IPS-18a (cell line): Measurements from ENCODE around the gene FOLR1.
"Not testable (repeated sequence)": the region's sequence is repeated elsewhere in the genome, so short reads cannot be mapped to it uniquely, and the experiment has no call there.

ENCODE experiments used
- H3K27ac ChIP-seq: one replicate; pipeline ENCODE4 v1.5.1; 2013; ENCODE audit warnings: low read length
- H3K27me3 ChIP-seq: one replicate; pipeline ENCODE4 v1.6.1; 2013; ENCODE audit warnings: mild to moderate bottlenecking, low read length; ENCODE audit not compliant: control insufficient read depth, insufficient read depth
- H3K36me3 ChIP-seq: one replicate; pipeline ENCODE4 v1.6.1; 2013; ENCODE audit warnings: low read depth, low read length; ENCODE audit not compliant: control insufficient read depth
- H3K4me1 ChIP-seq: one replicate; pipeline ENCODE4 v1.6.1; 2013; ENCODE audit warnings: low read depth, low read length; ENCODE audit not compliant: control insufficient read depth
- H3K4me3 ChIP-seq: one replicate; pipeline ENCODE4 v1.5.1; 2013; ENCODE audit warnings: low read length
- H3K9ac ChIP-seq: one replicate; pipeline ENCODE4 v1.6.1; 2013; ENCODE audit warnings: mild to moderate bottlenecking, low read length, moderate library complexity
- H3K9me3 ChIP-seq: one replicate; pipeline ENCODE4 v1.6.1; 2013; ENCODE audit warnings: low read depth, low read length; ENCODE audit not compliant: control insufficient read depth

FOLR1 gene

GRCh38 chr11:72189455-72190250 lies 2.3 kb upstream of the FOLR1 start:
- H3K36me3 ChIP-seq: no peaks in the 10 kb centered on the region
- no peak overlapping the region for H3K27ac ChIP-seq
- no peaks in the 10 kb centered on the region for H3K27me3 ChIP-seq
- H3K4me1 ChIP-seq: peaks cover 5% of the 10 kb centered on the region
- H3K4me3 ChIP-seq: no peak overlapping the region
- H3K9ac ChIP-seq: no peak overlapping the region
- H3K9me3 ChIP-seq: no peaks in the 10 kb centered on the region

- Histone ChIP-seq H3K27ac (no peak overlapping the region), H3K9ac (no peak overlapping the region), H3K27me3 (no peaks in the 10 kb centered on the region), H3K4me1 (peaks cover 5% of the 10 kb centered on the region), H3K36me3 (no peaks in the 10 kb centered on the region), H3K4me3 (no peak overlapping the region), H3K9me3 (no peaks in the 10 kb centered on the region)
Observed at GRCh38 chr11:72190631-72191071, 1.3 kb upstream of the FOLR1 start.

DNA sequence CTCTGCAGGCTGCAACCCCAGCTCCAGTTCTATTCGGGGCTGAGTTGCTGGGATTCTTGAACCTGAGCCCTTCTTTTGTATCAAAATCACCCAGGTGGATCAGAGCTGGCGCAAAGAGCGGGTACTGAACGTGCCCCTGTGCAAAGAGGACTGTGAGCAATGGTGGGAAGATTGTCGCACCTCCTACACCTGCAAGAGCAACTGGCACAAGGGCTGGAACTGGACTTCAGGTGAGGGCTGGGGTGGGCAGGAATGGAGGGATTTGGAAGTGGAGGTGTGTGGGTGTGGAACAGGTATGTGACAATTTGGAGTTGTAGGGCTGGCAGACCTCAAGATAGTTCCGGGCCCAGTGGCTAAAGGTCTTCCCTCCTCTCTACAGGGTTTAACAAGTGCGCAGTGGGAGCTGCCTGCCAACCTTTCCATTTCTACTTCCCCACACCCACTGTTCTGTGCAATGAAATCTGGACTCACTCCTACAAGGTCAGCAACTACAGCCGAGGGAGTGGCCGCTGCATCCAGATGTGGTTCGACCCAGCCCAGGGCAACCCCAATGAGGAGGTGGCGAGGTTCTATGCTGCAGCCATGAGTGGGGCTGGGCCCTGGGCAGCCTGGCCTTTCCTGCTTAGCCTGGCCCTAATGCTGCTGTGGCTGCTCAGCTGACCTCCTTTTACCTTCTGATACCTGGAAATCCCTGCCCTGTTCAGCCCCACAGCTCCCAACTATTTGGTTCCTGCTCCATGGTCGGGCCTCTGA lies 3.8 kb downstream of the FOLR1 start:
- H3K9me3 ChIP-seq: no peaks in the 10 kb centered on the region
- no peaks in the 10 kb centered on the region for H3K27me3 ChIP-seq
- no peak overlapping the region for H3K9ac ChIP-seq
- no peak overlapping the region for H3K27ac ChIP-seq
- no peak overlapping the region for H3K4me3 ChIP-seq
- no peaks in the 10 kb centered on the region for H3K36me3 ChIP-seq
- H3K4me1 ChIP-seq: peaks cover 5% of the 10 kb centered on the region

- H3K36me3 ChIP-seq, H3K27me3 ChIP-seq, H3K27ac ChIP-seq, H3K4me1 ChIP-seq, H3K9ac ChIP-seq, H3K9me3 ChIP-seq, H3K4me3 ChIP-seq: not testable (repeated sequence)
Observed at GRCh38 chr11:72201445-72201844, 9.5 kb downstream of the FOLR1 start.

- Histone ChIP-seq H3K4me3 (no peak overlapping the region), H3K4me1 (no peaks in the 10 kb centered on the region), H3K9me3 (no peaks in the 10 kb centered on the region), H3K36me3 (no peaks in the 10 kb centered on the region), H3K27ac (no peak overlapping the region), H3K27me3 (no peaks in the 10 kb centered on the region), H3K9ac (no peak overlapping the region)
Observed at GRCh38 chr11:72202571-72202970, 10.6 kb downstream of the FOLR1 start.

DNA sequence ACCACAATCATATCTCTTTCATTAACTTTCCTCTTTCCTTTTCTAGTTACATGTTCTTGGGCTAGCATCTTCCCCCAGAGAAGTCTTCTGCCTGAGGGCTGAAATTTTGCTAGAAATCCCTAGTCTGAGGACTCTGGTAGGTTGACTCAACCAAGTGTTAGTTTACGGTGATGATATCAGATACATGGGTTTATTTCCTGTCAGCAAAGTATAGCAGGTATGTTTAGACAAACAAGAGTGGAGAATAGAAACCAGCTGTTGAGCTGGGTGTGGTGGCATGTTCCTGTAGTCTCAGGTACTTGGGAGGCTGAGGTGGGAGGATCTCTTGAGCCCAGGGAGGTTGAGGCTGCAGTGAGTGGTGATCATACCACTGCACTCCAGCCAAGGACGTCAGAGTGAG lies 11.2 kb downstream of the FOLR1 start:
- Histone ChIP-seq H3K27ac (no peak overlapping the region), H3K4me1 (no peaks in the 10 kb centered on the region), H3K36me3 (no peaks in the 10 kb centered on the region), H3K9ac (no peak overlapping the region), H3K27me3 (no peaks in the 10 kb centered on the region), H3K9me3 (no peaks in the 10 kb centered on the region), H3K4me3 (no peak overlapping the region)

DNA sequence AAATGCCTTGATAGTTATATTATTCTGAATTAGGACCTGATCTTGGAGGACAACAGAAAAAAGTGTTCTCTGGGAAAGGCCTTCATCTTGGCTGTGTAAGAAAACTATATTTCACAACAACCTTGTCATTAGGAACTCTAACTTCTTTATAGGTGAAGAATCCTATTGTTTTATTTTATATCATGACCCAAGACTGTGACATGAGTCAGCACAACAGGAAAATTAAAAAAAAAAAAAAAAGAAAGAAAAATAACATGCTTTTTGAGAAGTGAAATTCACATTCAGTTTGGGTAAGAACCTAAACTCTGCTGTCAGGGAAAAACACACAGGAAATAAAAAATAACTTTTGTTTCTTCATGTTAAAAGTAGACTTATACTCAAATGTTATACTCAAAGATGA lies 12.9 kb downstream of the FOLR1 start:
- no peaks in the 10 kb centered on the region for H3K9me3 ChIP-seq
- H3K36me3 ChIP-seq: no peaks in the 10 kb centered on the region
- H3K4me1 ChIP-seq: no peaks in the 10 kb centered on the region
- no peak overlapping the region for H3K27ac ChIP-seq
- H3K9ac ChIP-seq: no peak overlapping the region
- H3K4me3 ChIP-seq: no peak overlapping the region
- no peaks in the 10 kb centered on the region for H3K27me3 ChIP-seq

DNA sequence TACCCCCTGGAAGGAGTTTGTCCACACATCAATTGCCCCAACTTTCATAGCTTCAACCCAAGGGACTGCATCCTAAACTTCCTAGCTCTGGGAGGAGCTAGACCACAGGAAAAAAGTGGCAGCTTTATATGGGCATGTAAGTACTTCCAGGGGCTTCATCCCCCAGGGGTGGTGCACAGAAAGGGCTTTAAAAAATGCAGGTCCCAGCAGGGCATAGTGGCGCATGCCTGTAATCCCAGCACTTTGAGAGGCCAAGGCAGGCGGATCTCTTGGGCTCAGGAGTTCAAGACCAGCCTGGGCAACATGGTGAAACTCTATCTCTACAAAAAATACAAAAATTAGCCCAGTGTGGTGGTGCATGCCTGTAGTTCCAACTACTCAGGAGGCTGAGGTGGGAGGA lies 14.9 kb downstream of the FOLR1 start:
- not testable (repeated sequence) for H3K9me3 ChIP-seq, H3K4me3 ChIP-seq, H3K9ac ChIP-seq, H3K27me3 ChIP-seq, H3K4me1 ChIP-seq, H3K27ac ChIP-seq, H3K36me3 ChIP-seq

DNA sequence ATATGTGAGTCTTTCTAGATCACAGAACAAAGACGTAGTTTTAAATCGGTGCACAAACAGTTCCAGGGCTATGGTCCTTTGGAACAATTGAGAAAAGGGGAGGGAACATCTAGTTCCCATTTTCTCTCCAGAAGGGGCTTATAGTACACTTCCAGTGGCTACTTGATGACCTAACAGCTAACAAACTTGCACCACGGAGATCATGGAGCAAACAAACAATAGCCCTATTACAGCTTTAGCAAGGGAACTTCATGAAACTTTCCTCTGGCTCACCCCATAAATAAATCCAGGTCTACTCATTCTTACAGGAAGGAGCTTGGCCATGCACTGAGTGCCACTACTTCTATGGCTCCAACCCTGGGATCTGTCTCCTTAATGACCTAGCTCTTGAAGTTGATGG lies 16.3 kb downstream of the FOLR1 start:
- no peaks in the 10 kb centered on the region for H3K36me3 ChIP-seq
- no peaks in the 10 kb centered on the region for H3K27me3 ChIP-seq
- H3K4me1 ChIP-seq: no peaks in the 10 kb centered on the region
- no peak overlapping the region for H3K27ac ChIP-seq
- no peaks in the 10 kb centered on the region for H3K9me3 ChIP-seq
- H3K9ac ChIP-seq: no peak overlapping the region
- H3K4me3 ChIP-seq: no peak overlapping the region

DNA sequence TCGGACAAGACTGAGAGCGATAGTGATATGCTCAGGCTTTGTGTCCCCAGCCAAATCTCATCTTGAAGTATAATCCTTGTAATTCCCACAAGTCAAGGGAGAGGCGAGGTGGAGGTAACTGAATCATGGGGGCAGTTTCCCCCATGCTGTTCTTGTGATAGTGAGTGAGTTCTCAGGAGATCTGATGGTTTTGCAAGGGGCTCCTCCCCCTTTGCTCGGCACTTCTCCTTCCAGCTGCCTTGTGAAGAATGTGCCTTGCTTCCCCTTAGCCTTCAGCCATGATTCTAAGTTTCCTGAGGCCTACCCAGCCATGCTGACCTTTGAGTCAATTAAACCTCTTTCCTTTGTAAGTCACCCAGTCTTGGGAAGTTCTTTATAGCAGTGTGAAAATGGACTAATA lies 17.2 kb downstream of the FOLR1 start:
- H3K36me3 ChIP-seq: no peaks in the 10 kb centered on the region
- no peaks in the 10 kb centered on the region for H3K9me3 ChIP-seq
- no peak overlapping the region for H3K27ac ChIP-seq
- H3K4me1 ChIP-seq: no peaks in the 10 kb centered on the region
- H3K4me3 ChIP-seq: no peak overlapping the region
- no peaks in the 10 kb centered on the region for H3K27me3 ChIP-seq
- no peak overlapping the region for H3K9ac ChIP-seq

DNA sequence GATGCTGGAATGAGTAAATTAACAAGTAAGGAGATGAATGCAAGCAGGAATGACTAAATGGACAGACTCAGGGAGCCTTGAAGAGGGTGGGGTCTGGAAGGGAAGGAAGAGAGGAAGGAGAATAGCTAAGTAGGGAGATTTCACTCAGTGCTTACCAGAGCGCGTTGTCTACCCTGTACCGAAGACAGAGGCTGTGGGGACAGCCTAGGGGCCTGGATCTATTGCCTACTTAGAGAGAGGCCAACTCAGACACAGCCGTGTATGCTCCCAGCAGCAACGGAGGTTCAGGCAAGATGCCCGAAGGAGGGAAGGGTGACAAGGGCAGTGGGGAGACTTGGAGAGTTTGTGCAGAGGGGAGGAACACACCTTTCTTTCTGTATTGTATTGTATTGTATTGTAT lies 24.7 kb downstream of the FOLR1 start, which contains the start of gene FOLR2:
Gene FOLR2, plus strand, starts transcription at position 157 of the 400 bp plus-strand sequence. CDS start 1,791 bp downstream, outside the sequence.
- Histone ChIP-seq H3K9ac (no peak within 1 kb of the TSS), H3K27ac (no peak within 1 kb of the TSS), H3K4me3 (no peak within 1 kb of the TSS), H3K36me3 (no peaks in the 10 kb centered on the region), H3K9me3 (no peaks in the 10 kb centered on the region), H3K27me3 (no peaks in the 10 kb centered on the region), H3K4me1 (no peaks in the 10 kb centered on the region)

DNA sequence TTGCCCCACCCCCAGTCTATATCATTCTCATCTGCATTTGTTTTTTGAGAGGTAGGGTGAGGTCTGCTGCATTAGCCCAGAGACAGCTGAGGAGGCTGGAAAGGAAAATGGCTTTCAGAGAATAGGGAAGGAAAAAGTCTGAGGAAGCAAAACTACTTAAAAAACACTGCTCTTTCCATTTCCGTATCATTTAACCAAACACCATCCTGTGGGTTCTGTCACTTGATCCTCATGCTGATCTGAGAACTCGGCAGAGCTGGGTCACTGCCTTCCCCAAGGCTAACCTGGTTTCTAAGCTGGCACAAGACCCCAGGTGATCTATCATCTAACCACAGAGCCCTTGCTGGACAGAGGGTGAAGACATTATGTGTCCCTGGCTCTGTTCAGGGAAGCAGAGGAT lies 25.9 kb downstream of the FOLR1 start:
- Histone ChIP-seq H3K9me3 (no peaks in the 10 kb centered on the region), H3K27me3 (no peaks in the 10 kb centered on the region), H3K36me3 (no peaks in the 10 kb centered on the region), H3K4me1 (peaks cover 11% of the 10 kb centered on the region), H3K4me3 (no peak overlapping the region), H3K9ac (no peak overlapping the region), H3K27ac (no peak overlapping the region)
